HG02973 (cell line): ENCODE data around the gene LAGE3.

Experiments used
- ATAC-seq: cut with Tn5 transposase; IDR thresholded peaks from one replicate; pipeline ENCODE4 v1.9.1; 2021; ENCODE audit warnings: moderate library complexity; ENCODE audit not compliant: unreplicated experiment

Gene LAGE3

GRCh38 chrX:154481195-154481594, 2.1 kb upstream of the LAGE3 start:
- ATAC-seq, result no peak

GRCh38 chrX:154477891-154478477, 1.1 kb downstream of the LAGE3 start:
- ATAC-seq, result no peak

DNA sequence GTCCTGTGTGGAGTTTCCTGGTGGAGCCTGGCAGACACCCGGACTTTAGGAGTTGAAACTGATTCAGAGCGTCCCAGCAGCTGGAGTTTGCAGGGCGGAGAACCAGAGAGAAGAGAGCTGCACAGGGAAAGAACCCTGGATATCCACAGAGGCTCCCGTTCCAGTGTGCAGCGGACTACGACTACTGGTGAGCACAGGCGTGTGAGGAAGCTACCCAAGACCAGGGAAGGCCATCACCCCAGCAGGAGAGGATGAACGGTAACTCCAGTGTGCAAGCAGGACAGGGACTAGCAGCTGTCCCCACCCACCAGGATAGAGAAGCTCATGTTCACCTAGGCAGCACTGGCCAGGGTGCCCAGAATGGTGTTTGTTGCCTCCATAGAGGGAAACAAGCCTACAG, 2.3 kb downstream of the LAGE3 start:
- no peak for ATAC-seq

DNA sequence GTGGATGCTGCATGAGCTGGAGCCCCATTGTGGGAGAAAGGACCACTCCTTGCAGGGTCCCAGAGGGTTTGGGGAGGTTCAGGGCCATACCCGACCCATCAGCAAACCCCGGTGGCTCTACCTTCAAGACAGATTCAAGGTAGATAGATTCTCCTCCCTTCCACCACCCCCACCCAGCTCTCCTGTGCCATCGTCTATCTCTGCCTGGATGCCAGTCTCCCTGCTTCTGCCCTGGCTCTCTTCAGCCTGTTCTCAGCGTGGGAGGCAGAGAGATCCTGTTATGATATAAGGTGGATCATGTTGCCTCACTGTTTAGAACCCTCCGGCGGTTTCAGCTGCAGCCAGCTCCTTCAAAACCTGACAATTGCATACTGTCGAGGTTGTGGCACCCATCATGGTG, 5.4 kb downstream of the LAGE3 start:
- ATAC-seq, result no peak

DNA sequence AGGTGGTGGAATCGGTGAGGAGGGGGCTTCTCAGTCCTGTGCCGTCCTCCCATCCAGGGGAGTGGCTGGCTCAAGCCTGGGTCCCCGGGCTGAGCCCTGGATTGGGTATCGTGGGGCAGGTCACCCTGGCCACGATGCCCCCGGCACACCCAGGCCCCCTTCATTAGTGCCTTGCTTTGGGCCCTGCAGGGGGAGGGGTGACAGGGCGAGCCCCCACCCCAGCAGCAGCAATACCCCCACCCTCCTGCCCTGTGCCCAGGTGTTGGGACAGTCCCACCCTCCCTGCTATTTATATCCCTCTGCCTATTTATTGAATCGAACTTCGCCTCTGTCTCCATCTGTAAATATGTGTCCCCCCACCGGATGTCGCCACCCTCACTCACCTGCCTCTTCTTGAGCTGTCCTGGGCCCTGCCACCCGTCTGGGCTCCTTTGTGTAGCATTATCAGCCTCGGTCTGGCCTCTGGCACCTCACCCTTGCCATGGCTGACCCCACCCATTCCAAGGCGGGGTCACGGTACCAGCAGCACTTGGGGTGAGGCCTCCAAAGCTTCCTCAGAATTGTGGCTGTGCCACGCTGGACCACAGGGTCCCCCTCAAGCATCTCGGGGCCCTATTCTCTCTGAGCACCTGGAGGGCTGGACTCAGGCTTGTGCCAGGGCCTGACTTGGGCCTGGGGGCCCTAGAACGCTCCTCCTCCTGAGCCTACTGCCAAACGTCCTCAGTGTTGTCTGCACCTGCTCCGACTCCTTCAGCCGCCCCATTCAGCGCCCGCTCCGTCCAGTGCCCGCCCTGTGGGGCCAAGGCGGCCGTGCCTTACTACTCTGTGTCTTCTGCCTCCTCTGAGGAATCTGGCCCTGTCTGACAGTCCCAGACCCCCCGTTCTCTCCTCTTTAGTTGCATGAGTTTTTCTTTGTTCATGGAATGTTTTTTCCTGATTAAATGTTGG, 6.1 kb downstream of the LAGE3 start:
- no peak for ATAC-seq

- ATAC-seq, result no peak
These were observed 7.0 kb downstream of the LAGE3 start for GRCh38 chrX:154471839-154472684.

- ATAC-seq, result no peak
These were observed 8.0 kb downstream of the LAGE3 start for GRCh38 chrX:154470914-154471568.

DNA sequence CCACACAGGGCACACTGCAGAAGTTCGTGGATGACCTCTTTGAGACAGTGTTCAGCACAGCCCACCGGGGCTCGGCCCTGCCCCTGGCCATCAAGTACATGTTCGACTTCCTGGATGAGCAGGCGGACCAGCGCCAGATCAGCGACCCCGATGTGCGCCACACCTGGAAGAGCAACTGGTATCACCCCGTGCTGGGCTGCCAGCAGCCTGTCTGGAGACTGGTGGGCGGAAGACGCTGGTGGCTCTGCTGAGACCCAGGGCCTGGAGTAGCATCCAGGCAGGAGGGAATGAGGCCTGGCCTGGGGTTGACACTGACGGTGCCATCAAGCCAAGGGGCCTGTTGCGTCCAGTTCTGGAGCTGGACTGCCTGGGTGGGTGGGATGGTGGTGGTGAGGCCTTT, 8.6 kb downstream of the LAGE3 start:
- ATAC-seq, result no peak

- ATAC-seq, result no peak
These were observed 9.2 kb downstream of the LAGE3 start for GRCh38 chrX:154469880-154470279.

DNA sequence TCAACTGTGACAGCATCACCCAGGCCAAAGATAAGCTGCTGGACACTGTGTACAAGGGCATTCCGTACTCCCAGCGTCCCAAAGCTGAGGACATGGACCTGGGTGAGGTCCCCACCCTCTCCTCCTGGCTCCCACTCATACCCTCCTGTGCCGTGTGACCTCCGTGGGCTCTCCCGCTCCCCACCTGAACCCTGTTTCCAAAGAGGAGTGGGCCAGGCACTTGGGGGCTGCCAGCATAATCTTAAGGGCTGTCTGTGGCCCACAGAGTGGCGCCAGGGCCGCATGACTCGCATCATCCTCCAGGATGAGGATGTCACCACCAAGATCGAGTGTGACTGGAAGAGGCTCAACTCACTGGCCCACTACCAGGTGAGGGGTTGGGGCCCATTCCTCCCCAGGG, 10.0 kb downstream of the LAGE3 start:
- no peak for ATAC-seq

- no peak for ATAC-seq
These were observed 10.9 kb downstream of the LAGE3 start for GRCh38 chrX:154468217-154468616.

GRCh38 chrX:154467556-154467955, 11.5 kb downstream of the LAGE3 start:
- ATAC-seq, result no peak

- ATAC-seq, result no peak
These were observed 12.2 kb downstream of the LAGE3 start for GRCh38 chrX:154466907-154467306.

GRCh38 chrX:154466036-154466435, 13.0 kb downstream of the LAGE3 start:
- ATAC-seq, result no peak

- ATAC-seq, result no peak
These were observed 13.5 kb downstream of the LAGE3 start for GRCh38 chrX:154465601-154466000.

DNA sequence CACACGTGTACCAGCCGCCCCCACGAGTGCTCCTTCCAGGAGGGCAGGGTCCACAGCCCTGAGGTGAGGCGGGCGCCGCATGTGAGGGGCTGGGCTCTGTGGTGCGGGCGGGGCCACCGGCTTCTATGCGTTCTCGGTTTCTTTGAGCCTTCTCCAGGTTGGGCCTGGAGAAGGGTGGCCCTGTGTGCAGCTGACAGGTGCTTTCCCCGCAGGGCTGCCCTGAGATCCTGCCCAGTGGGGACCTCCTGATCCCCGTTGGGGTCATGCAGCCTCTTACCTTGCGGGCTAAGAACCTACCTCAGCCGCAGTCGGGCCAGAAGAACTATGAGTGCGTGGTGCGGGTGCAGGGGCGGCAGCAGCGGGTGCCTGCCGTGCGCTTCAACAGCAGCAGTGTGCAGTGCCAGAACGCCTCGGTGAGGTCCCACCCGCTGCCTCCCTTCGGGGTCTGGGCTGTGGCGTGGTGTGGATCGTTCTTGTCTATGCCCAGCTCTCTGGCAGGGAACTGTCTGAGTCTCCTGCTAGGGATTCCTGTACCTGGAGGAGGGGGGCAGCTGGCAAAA, 14.2 kb downstream of the LAGE3 start:
- no peak for ATAC-seq

- ATAC-seq, result no peak
These were observed 15.4 kb downstream of the LAGE3 start for GRCh38 chrX:154463611-154464220.

- no peak for ATAC-seq
These were observed 16.7 kb downstream of the LAGE3 start for GRCh38 chrX:154462396-154462795.

- ATAC-seq, result no peak
These were observed 18.8 kb downstream of the LAGE3 start for GRCh38 chrX:154460326-154460725.

GRCh38 chrX:154459832-154460231, 19.2 kb downstream of the LAGE3 start:
- no peak for ATAC-seq
